ENCODE results near the gene RIIAD1.

- TF ChIP-seq CTCF (IDR thresholded peaks at IDR 0.05) (no peak), POLR2A (IDR thresholded peaks at IDR 0.05; ENCODE audit: low read depth) (no peak), EP300 (IDR thresholded peaks at IDR 0.05) (no peak)
Observed at GRCh38 chr1:151741516-151741915, 20.2 kb downstream of the RIIAD1 start.
